WTC11 (cell line): ENCODE results near the gene ADCY1.

Source experiments
- CREM ChIP-seq: sonication (generic); formaldehyde crosslinking; IDR thresholded peaks from 2 replicates; pipeline ENCODE4 v1.8.1; 2022; ENCODE audit warnings: mild to moderate bottlenecking, missing genetic modification reagents, moderate library complexity
- CTCF ChIP-seq: fragments of 200-600 bp; IDR thresholded peaks from 2 replicates; pipeline ENCODE4 v1.8.0; 2022; ENCODE audit warnings: antibody characterized with exemption

DNA sequence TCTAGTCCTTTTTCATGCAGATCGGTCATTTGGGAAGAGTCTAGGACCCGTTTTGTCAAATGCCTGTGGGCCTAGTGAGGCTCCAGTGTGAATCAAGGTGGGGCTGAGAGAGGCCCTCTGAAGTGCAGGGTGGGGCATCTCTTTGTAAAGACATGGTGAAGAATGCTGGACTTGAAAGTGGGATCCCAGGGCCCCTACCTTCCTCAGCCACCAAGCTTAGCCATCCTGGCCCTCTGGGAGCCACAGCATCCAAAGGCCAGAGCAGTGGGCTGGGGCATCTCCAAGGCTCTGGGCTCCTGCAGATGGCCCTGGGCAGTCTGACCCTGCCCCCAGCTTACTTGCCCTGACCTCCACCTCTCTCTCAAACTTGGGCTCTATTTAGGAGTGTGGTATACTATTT lies 78.5 kb downstream of the ADCY1 start:
- TF ChIP-seq CTCF (no peak), CREM (no peak)
